ENCODE results near the gene KCNH1.
A peak's percentile ranks its signal among the peaks of the same experiment; 100 is the strongest.

KCNH1 gene

DNA sequence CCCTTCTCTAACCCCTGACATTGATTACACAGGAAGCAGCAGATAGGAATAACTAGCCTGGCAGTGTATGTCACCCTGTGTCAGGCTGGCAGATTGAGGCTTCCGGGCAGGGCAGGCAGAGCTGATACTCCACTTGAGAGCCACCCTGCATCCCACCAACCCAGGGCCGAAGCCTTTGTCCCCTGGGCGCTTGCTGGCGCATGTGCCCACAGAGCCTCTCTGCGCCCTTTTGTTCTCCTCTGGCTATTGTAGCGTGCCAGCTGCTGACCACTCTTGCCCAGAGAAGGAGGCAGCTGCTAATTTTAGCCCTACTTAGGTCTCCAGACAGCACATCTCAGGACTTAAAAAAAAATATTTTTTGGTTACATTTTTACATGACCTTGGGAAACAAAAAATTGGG lies 500.3 kb downstream of the KCNH1 start:
- peak in 10 of 14 donors; percentile 15 to 53 (median 28) for DNase-seq

DNA sequence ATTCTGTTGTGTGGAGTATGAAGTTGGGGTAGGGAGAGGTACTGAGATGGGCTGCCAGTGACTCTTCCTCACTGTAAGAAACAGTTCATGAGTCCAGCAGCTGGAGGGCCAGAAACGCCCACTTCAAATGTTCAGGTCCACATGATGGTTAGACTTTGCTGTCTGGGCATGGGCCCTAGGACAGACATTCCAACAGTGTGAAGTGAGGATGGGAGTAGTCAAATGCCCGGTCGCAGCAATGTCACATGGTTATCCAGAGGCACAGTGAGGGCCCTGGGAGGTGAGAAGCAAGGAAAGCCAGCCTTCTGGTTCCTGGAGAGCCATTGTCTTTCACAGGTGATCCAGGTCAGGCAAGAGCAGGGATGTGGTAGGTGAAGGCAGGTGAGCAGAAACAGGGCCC lies 500.8 kb downstream of the KCNH1 start:
- DNase-seq: no peak

DNA sequence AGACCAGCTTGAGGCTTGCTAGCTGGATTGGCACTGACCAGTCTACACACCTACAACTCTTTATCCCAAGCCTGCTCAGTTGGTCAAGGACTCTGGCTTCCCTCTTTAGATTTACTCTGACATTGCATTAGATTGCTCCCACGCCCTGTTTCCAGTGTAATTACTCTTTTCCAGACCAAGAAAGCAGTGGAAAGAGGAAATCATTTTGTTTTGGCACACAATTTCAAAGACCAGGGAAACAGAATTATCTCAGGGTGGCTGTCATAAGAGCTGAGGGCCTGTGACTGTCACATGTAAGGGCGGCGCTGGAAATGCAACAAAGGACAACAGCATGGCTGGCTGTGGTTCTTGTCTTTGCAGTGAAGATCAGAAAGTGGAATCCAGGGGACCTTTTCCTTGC lies 502.5 kb downstream of the KCNH1 start:
- DNase-seq: peak in 4 of 14 donors; percentile 6 to 19 (median 13)

DNA sequence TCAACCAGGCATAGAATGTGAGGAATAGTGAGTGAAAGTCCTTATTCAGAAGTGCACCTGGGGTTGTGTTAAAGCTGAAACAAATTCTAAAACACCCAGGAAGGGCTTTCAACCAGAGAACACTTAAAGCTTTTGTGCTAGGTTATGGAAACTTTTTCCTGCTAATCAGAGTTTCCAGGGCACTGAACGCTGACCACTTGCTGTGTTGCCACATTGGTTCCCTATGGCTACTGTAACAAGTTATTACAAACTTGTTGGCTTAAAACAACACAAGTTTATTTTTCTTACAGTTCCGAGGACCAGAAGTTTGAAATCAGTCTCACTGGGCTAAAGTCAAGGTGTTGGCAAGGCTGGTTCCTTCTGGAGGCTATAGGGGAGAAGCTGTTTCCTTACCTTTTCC lies 504.7 kb downstream of the KCNH1 start:
- no peak for DNase-seq

DNA sequence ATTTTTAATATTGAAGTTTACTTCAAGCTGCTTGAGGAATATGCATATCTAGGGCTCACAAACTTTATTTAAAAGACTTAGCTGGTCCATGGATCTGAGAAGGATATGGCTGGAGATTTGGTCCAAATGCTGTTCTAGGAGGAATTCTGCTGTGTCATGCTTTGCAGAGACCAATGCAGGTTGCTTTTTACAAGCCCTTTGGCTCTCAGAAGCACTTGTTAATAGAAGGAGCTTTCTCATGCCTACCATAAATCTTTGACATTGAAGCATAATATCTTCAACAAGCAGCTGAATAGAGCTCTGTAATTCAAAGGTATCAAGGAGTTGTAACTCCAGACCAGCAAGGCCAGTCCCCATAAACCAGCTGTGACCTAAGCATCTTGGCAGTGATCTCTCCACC lies 506.2 kb downstream of the KCNH1 start:
- DNase-seq: no peak
